ENCODE measurements around the gene RELT.

RELT gene

GRCh38 chr11:73345481-73346160 is 30.6 kb upstream of the RELT start:
- H3K9ac ChIP-seq (ENCODE audit: low read length): no peak overlapping the region
- no peaks in the 10 kb centered on the region for H3F3A ChIP-seq (ENCODE audit: insufficient read depth, low read length)
- H4K20me1 ChIP-seq (ENCODE audit: insufficient read depth, low read length): no peaks in the 10 kb centered on the region
- H3K4me2 ChIP-seq (ENCODE audit: low read depth, low read length): no peak overlapping the region
- DNase-seq: no peak
- TF ChIP-seq CTCF (IDR thresholded peaks at IDR 0.05; ENCODE audit: low read length) (no peak), EZH2phosphoT487 (IDR thresholded peaks at IDR 0.05; ENCODE audit: low read length) (no peak), EZH2 (optimal IDR thresholded peaks at IDR 0.05; ENCODE audit: low read depth, low read length) (no peak)
- H3K9me2 ChIP-seq (replicated peaks; ENCODE audit: insufficient read depth, low read length): no peaks in the 10 kb centered on the region
- no peaks in the 10 kb centered on the region for H3K27me3 ChIP-seq (replicated peaks; ENCODE audit: insufficient read depth, low read length)
- H3K9me3 ChIP-seq (replicated peaks; ENCODE audit: insufficient read depth, low read length): no peaks in the 10 kb centered on the region
- no peaks in the 10 kb centered on the region for H3K79me2 ChIP-seq (ENCODE audit: low read length)
- H3K4me3 ChIP-seq (ENCODE audit: low read length): no peak overlapping the region
- no peaks in the 10 kb centered on the region for H3K36me3 ChIP-seq (replicated peaks; ENCODE audit: insufficient read depth, low read length)
- H2AFZ ChIP-seq (ENCODE audit: low read length): no peak overlapping the region
- no peak overlapping the region for H3K27ac ChIP-seq (ENCODE audit: low read length)
- H3K4me1 ChIP-seq (ENCODE audit: low read length): peaks cover under 1% of the 10 kb centered on the region; the same call in 1 of the 2 replicates

GRCh38 chr11:73346186-73346935 is 29.8 kb upstream of the RELT start:
- no peaks in the 10 kb centered on the region for H4K20me1 ChIP-seq (ENCODE audit: insufficient read depth, low read length)
- no peak overlapping the region for H2AFZ ChIP-seq (ENCODE audit: low read length)
- no peaks in the 10 kb centered on the region for H3K9me3 ChIP-seq (replicated peaks; ENCODE audit: insufficient read depth, low read length)
- no peak overlapping the region for H3K9ac ChIP-seq (ENCODE audit: low read length)
- no peaks in the 10 kb centered on the region for H3F3A ChIP-seq (ENCODE audit: insufficient read depth, low read length)
- no peaks in the 10 kb centered on the region for H3K27me3 ChIP-seq (replicated peaks; ENCODE audit: insufficient read depth, low read length)
- H3K4me1 ChIP-seq (ENCODE audit: low read length): peaks cover 3% of the 10 kb centered on the region; the same call in 1 of the 2 replicates
- TF ChIP-seq EZH2phosphoT487 (IDR thresholded peaks at IDR 0.05; ENCODE audit: low read length): no peak
- no peak overlapping the region for H3K4me2 ChIP-seq (ENCODE audit: low read depth, low read length)
- no peaks in the 10 kb centered on the region for H3K36me3 ChIP-seq (replicated peaks; ENCODE audit: insufficient read depth, low read length)
- DNase-seq: no peak
- no peaks in the 10 kb centered on the region for H3K79me2 ChIP-seq (ENCODE audit: low read length)
- H3K9me2 ChIP-seq (replicated peaks; ENCODE audit: insufficient read depth, low read length): no peaks in the 10 kb centered on the region
- H3K27ac ChIP-seq (ENCODE audit: low read length): no peak overlapping the region
- H3K4me3 ChIP-seq (ENCODE audit: low read length): no peak overlapping the region

- no peak overlapping the region for H3K9ac ChIP-seq (ENCODE audit: low read length)
- no peaks in the 10 kb centered on the region for H4K20me1 ChIP-seq (ENCODE audit: insufficient read depth, low read length)
- H3K4me3 ChIP-seq (ENCODE audit: low read length): no peak overlapping the region
These were observed 29.1 kb upstream of the RELT start for GRCh38 chr11:73347067-73347466.

More at GRCh38 chr11:73347067-73347466, 29.1 kb upstream of the RELT start:
- H3K9me3 ChIP-seq (replicated peaks; ENCODE audit: insufficient read depth, low read length): no peaks in the 10 kb centered on the region
- no peaks in the 10 kb centered on the region for H3K79me2 ChIP-seq (ENCODE audit: low read length)
- no peak overlapping the region for H3K4me2 ChIP-seq (ENCODE audit: low read depth, low read length)
- H3K36me3 ChIP-seq (replicated peaks; ENCODE audit: insufficient read depth, low read length): no peaks in the 10 kb centered on the region
- no peaks in the 10 kb centered on the region for H3K27me3 ChIP-seq (replicated peaks; ENCODE audit: insufficient read depth, low read length)
- H3F3A ChIP-seq (ENCODE audit: insufficient read depth, low read length): no peaks in the 10 kb centered on the region
- no peak overlapping the region for H3K27ac ChIP-seq (ENCODE audit: low read length)
- no peaks in the 10 kb centered on the region for H3K9me2 ChIP-seq (replicated peaks; ENCODE audit: insufficient read depth, low read length)
- no peak overlapping the region for H2AFZ ChIP-seq (ENCODE audit: low read length)
- TF ChIP-seq CTCF (IDR thresholded peaks at IDR 0.05; ENCODE audit: low read length) (no peak), EZH2 (optimal IDR thresholded peaks at IDR 0.05; ENCODE audit: low read depth, low read length) (no peak), EZH2phosphoT487 (IDR thresholded peaks at IDR 0.05; ENCODE audit: low read length) (no peak)
- H3K4me1 ChIP-seq (ENCODE audit: low read length): peaks cover 3% of the 10 kb centered on the region; the same call in 1 of the 2 replicates
- DNase-seq: no peak

Data from MM.1S (cell line).